HG02759 (cell line): ENCODE measurements around the gene CCT5.
A peak's percentile ranks its signal among the peaks of the same experiment; 100 is the strongest.
"Not testable (repeated sequence)": the region's sequence is repeated elsewhere in the genome, so short reads cannot be mapped to it uniquely, and the experiment has no call there.

Experiments
- ATAC-seq: cut with Tn5 transposase; IDR thresholded peaks from one replicate; pipeline ENCODE4 v1.9.1; 2021; ENCODE audit warnings: mild to moderate bottlenecking, moderate library complexity; ENCODE audit not compliant: unreplicated experiment

The CCT5 gene

DNA sequence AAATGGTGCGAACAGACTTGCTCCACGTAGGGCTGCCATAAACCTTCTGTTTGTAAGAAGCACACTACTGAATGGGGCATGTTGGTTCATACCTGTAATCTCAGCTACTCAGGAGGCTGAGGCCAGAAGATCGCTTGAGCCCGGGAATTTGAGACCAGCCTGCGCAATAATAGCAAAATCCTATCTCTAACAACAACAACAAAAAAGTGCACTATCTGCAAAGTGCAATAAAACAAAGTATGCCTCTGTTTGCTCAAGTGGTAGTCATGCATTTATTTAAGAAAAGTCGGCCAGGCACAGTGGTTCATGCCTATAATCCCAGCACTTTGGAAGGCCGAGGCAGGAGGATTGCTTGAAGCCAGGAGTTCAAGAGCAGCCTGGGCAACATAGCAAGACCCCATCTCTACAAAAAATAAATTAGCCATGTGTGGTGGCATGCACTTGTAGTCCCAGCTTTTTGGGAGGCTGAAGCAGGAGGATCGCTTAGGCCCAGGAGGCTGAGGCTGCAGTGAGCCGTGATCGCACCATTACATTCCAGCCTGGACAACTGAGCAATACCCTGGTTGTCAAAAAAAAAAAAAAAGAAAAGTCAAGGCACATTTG lies 5.6 kb upstream of the CCT5 start:
- ATAC-seq, result no peak

DNA sequence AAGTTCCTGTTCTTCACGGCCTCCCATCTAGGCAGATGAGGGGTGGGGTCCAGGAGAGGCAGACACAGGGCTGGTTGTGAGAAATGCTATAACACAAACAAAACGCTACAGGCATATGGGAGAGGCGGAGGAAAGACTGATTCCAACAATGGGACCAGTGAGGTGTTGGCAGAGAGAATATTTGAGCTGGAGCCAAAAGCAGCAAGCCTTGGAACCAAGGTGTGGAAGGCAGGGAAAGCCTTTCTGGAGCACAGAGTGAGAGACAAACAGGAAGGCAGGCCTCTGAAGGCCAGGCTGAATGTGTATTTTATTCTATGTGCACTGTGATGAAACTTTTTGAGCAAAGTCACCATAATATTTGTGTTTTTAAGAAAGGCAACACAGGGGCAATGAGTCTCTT lies 3.3 kb upstream of the CCT5 start:
- ATAC-seq, result no peak

- not testable (repeated sequence) for ATAC-seq
Measured at GRCh38 chr5:10247217-10247616, 2.9 kb upstream of the CCT5 start.

- ATAC-seq, result peak; percentile 3
Measured at GRCh38 chr5:10248378-10249260, 1.5 kb upstream of the CCT5 start.

DNA sequence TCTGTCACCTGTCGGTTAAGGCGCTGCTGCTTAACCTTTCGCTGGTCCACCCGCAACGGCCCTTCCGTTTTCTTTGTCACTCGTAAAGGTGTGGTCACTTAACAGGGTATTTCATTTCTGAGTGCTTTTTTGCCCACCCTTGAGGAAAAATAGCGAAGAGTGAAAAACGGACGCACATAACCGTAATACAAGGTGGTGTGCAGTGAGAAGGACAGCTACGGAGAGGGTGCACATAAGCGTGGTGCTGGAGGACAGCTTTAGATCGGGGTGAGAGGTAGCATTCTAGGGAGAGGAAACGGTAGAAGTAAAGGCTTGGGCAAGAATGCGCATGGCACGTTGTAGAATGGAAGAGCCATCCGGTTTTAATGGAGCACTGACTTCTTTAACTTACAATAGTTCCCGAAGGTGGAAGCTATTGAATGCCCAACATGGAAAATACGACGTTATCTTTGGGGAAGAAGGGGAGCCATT lies 761 bp downstream of the CCT5 start:
- ATAC-seq, result peak; percentile 7

- no peak for ATAC-seq
Measured at GRCh38 chr5:10251405-10251804, 1.3 kb downstream of the CCT5 start.

DNA sequence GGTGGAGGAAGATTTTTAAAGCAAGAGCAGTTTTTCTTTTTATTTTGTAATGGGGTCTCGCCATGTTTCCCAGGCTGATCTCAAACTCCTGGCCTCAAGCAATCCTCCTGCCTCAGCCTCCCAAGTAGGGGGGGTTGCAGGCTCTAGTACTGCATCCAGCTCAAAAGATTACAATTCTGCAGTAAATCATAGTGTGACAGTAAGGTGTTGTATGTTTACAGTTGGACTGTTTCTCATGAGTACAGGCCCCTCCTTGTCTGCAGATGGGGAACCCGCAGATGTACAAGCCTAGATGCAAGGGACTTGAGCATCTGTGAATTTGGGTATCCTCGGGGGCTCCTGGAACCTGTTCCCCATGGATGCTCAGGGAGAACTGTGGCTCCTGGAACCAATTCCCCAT lies 3.3 kb downstream of the CCT5 start:
- no peak for ATAC-seq

GRCh38 chr5:10254686-10255085 lies 4.6 kb downstream of the CCT5 start:
- no peak for ATAC-seq

DNA sequence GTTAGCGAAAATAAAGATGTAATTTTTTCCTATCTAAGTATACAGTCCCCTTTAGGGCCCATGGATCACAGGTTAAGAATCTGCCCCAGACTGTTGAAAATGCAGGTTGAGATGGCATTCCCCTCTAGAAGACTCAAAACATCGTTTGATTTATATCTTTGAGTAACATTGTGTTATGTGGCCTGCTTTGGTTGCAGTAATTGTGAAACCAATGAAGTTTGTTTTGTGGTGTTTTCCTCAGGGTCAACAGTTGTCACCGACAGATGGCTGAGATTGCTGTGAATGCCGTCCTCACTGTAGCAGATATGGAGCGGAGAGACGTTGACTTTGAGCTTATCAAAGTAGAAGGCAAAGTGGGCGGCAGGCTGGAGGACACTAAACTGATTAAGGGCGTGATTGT lies 7.8 kb downstream of the CCT5 start:
- no peak for ATAC-seq

- ATAC-seq, result no peak
Measured at GRCh38 chr5:10259899-10260298, 9.8 kb downstream of the CCT5 start.

- ATAC-seq, result no peak
Measured at GRCh38 chr5:10261065-10261464, 11.0 kb downstream of the CCT5 start.

DNA sequence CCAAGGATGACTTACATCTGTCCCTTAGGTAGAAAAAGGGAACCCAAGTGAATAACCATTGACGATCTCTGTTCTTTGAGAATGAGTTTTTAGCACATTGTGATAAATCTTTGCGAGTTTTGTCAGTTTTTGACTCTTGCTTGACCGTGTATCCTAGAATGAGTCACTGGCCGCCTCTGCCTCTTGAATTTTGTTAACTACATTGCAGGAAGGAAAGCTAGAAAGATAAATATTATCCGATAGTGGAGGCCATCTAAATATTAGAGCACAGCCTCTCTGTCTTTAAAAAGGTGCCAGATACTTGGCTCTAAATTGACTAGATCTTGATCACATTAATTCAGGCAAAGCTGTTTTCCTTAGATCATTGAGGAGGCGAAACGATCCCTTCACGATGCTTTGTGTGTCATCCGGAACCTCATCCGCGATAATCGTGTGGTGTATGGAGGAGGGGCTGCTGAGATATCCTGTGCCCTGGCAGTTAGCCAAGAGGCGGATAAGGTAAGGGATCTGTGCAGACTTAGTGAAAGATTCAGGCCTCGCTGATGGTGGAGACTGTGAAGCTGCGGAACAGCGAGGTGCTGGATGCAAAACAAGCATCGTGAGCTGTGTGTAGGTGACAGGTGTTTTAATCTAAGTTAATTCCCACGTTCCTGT lies 12.2 kb downstream of the CCT5 start:
- no peak for ATAC-seq

GRCh38 chr5:10262995-10263394 lies 12.9 kb downstream of the CCT5 start:
- no peak for ATAC-seq

GRCh38 chr5:10264604-10265003 lies 14.5 kb downstream of the CCT5 start:
- no peak for ATAC-seq

DNA sequence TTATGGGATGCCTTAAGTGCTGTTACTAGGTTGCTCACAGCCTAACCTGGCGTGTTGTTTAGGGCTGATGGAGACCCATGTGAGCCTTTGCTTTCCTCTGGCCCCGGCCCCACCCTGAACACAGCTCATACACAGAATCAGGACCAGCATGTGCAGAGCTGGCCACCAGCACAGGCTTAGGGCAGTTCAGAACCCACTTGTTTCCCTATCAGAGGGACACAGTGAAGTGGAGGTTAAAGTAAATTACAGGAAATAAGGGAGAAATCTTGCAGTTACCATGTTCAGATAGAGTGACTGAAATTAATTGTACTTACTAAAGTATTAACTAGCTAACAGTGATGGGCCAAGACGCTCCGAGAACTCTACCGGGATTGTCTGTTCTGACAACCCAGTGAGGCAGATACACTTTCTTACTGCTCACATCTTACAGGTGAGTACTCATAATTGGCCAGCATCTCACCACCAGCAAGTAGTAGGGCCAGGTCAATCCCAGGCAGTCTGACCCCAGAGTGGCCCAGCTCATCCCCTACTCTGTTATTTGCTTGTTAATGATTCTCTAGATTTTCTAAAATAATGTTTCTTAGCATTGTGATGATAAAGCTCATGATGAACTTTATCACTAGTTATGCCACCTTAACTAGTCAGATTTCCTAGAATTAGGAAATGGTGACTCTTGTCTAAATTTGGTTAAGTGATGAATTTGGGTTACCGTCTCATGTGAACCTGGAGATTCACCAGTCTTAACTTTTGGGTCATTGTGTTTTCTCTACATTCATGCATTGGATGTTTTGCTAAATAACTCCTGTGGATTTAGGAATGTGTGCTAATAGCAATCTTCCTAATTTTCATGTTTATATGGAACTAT lies 15.4 kb downstream of the CCT5 start:
- no peak for ATAC-seq

GRCh38 chr5:10266137-10266536 lies 16.1 kb downstream of the CCT5 start:
- ATAC-seq, result no peak

DNA sequence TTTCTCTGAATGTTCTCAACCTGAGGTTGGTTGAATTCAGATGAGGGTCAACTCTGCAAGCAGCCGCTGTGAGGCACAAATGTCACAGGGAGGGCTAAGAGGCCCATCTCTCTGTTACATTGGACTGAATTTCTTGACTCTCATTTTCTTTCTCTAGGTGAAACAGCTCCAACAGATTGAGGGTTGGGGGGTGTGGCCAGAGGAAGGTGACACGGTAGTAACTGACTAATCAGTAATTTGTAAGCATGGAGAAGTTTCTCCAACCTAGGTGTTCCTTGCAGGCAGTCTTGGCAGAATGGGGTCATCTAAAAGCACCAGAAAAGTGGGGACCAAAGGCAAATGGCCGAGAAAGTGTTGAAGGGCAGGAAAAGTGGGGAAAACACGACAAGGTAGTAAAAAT lies 16.8 kb downstream of the CCT5 start:
- no peak for ATAC-seq

DNA sequence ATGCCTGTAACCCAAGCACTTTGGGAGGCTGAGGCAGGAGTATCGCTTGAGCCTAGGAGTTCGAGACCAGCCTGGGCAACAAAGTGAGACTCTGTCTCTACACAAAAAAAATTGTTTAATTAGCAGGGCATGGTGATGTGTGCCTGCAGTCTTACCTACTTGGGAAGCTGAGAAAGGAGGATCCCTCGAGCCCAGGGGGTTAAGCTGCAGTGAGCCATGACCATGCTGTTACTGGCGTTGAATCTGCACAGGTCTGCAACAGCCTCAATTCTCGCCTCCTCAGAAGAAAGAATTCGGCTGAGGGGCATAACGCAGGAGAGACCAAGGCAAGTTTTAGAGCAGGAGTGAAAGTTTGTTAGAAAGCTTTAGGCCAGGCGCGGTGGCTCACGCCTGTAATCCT lies 18.0 kb downstream of the CCT5 start:
- no peak for ATAC-seq

DNA sequence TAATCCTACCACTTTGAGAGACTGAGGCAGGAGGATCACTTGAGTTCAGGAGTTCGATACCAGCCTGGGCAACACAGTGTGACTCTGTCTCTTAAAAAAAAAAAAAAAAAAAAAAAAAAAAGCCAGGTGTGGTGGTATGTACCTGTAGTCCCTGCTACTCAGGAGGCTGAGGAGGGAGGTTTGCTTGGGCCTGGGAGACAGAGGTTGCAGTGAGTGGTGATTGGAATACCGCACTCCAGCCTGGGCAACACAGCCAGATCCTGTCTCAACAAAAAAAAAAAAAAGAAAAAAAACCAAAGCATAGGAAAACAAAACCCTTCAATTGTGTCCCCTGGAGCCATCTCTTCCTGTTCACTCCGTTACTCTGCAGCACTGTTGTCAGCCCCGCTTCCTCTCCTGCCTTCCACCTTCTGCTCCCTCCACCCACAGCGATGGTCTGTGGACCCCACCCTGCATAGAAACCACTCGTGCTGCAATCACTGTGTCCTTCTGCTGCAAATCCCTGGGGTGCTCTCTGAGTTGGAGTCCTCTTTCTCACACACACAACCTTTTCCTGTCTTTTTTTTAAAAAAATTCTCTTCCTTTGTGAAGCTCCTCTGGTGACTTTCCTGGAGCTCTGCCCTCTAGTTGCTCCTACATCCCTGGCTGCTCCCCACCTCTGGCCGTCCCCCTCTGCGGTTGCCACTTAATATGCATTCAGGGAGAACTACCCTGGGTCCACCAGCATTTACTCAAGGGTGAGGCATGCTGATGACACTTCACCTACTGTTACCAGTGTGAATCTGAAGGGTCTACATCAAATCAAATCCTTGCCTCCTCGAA lies 22.2 kb downstream of the CCT5 start:
- ATAC-seq, result no peak

- ATAC-seq, result not testable (repeated sequence)
Measured at GRCh38 chr5:10272875-10273209, 22.8 kb downstream of the CCT5 start.
